OCI-LY1 (cell line): ENCODE measurements around the gene TIGD1.

Experiments
- EZH2 ChIP-seq: fragments of 200-600 bp; sonication (generic), shearing (Covaris generic); IDR thresholded peaks from 2 replicates; pipeline ENCODE4 v1.8.0; 2017; ENCODE audit warnings: borderline replicate concordance, mixed run types, mild to moderate bottlenecking, antibody characterized with exemption, low read length, moderate library complexity, mixed read lengths
- TF ChIP-seq, protein P1 (sequence below): fragments of 200-600 bp; sonication (generic), shearing (Covaris generic); IDR thresholded peaks from 2 replicates; pipeline ENCODE4 v1.5.1; 2017; ENCODE audit warnings: mild to moderate bottlenecking, antibody characterized with exemption, low read length, moderate library complexity, mixed read lengths

DNA sequence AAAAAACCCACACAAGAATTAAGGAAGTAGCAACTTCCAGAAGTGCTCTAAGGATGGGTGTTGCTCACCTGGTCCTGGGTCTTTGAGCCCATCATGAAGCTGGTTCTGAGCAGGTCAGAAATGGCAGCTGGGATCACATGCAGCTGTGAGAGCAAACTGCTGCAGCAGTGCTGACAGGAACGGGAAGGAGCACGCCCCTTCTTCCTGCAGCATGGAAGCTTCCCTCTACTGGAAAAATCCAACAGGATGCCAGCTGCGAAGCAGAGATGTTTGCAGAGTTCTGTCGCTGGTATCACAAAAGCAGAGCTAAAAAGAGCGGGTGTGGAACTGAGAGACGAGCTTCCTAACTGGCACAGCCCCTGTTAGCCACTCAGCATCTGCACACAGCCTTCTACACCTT is 33.9 kb upstream of the TIGD1 start:
- TF ChIP-seq, protein P1, sequence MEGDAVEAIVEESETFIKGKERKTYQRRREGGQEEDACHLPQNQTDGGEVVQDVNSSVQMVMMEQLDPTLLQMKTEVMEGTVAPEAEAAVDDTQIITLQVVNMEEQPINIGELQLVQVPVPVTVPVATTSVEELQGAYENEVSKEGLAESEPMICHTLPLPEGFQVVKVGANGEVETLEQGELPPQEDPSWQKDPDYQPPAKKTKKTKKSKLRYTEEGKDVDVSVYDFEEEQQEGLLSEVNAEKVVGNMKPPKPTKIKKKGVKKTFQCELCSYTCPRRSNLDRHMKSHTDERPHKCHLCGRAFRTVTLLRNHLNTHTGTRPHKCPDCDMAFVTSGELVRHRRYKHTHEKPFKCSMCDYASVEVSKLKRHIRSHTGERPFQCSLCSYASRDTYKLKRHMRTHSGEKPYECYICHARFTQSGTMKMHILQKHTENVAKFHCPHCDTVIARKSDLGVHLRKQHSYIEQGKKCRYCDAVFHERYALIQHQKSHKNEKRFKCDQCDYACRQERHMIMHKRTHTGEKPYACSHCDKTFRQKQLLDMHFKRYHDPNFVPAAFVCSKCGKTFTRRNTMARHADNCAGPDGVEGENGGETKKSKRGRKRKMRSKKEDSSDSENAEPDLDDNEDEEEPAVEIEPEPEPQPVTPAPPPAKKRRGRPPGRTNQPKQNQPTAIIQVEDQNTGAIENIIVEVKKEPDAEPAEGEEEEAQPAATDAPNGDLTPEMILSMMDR = no peak
- no peak for TF ChIP-seq EZH2
